Measurements from ENCODE around the gene N4BP2L2. TPM values are rescaled to one million over a fixed set of nuclear protein-coding genes. Genes with fewer than 3 reads are reported as not detected.

The N4BP2L2 gene
- polyA plus RNA-seq, 10 donors, result 65.6 to 169 (median 105) TPM

DNA sequence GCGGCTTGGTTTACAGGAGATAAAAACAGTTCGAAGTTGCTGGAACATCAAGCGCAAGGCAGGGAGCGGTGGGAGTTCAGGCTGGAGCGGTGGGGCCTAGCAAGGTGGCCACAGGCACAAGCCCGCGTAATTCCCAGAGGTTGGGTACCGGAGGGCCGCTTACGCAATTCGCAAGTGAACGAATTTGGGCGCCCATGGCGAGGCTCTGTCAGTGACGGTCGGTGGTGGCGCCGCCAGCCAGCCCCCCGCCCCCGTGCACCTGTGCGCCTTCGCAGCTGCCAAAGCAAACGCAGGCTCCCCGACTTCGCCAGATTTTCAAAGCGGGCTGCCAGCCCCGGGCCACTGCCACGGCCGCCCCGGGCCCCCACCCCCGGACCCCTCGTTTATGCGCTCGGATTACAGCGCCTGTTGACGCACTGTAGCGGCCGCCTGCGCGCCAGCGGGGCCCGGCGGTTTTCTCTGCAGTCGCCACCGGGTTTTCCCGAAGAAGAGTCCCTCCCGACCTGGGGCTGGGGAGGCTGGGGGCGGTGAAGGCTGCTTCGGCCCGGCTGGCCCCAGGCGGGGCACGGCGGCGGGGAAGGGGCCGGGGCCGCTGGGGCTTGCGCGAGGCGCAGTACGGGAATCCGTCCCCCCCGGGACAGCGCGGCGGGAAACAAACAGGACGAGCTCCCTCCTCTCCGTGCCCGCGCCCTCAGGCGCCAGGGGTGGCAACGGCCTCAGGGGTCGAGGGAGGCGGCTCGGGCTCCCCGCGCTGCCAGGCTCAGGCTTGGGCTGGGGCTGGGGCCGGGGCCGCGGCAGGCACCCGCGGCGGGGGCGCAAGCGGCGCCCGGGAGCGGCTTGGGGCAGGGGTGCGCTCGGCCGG lies 111.4 kb downstream of the N4BP2L2 start:
- peak in 2 of 3 donors; percentile 56 to 73 for DNase-seq

DNA sequence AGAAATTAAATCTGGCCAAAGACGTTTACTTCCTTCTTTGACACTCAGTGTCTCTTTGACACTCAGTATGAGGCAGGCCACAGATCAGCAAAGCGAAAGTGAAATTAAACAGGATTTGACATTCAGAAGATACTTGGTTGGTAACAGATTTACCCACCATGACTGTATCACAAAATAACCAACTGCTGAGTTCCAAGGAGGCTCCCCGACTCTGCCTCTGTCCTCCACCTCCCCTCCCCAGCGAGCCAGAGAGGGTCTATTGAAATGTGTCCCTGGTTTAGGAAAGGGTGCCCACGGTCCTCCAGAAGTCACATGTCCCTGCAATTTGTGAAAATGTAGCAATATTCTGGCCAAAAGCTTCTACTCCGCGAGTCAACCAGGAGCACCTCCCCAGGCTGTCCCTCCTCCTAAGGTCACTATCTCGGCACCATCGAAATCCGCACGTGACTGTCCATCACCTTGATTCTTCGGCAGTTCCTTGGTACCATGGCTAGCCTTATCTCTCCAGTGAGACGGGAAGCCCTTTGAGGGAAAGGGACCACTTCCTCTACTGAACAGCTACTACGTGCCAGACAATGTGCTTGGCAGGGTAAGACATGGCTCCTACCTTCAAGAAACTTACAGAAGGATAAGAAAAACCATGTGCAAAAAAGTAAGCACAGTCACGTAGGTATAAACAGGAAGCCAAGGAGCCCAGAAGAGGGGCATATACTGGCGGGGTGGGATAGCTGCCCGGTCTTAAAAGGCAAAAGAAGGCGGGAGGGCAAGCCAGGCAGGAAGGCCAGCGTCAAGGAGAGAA lies 112.2 kb downstream of the N4BP2L2 start:
- peak in 2 of 3 donors; percentile 30 to 43 for DNase-seq

DNA sequence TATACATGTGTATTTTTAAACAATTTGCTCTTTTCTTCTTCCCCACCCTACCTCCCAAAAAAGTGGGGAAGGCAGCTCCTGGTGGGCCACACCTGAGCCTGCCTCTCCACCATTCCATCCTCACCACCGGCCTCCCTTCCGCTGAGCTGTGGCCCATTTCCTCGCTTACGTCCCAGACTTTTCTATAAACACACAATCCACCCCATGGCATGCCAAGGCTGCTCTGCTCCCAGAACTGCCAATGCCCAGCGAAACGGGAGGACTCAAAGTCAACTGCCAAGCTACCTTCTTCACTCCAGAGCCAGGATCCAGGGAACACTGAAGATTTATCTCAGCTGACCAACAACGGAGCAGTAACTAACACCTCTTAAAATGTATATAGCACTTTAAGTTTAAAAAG lies 113.4 kb downstream of the N4BP2L2 start:
- DNase-seq, result no peak

DNA sequence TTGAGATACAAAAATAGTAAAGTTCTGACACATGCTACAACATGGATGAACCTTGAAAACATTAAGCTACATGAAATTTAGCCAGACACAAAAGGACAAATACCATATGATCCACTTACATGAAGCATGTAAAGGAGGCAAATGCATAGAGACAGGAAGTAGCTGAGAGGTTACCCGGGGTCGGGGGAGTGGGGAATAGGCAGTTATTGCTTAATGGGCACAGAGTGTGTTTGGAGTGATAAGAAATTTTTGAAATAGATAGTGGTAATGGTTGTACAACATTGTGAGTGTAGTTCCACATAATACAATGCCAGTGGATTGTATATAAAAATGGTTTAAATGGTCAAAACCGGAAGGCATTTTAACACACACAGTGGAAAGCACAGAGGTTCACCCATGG lies 115.0 kb downstream of the N4BP2L2 start:
- DNase-seq, result no peak

DNA sequence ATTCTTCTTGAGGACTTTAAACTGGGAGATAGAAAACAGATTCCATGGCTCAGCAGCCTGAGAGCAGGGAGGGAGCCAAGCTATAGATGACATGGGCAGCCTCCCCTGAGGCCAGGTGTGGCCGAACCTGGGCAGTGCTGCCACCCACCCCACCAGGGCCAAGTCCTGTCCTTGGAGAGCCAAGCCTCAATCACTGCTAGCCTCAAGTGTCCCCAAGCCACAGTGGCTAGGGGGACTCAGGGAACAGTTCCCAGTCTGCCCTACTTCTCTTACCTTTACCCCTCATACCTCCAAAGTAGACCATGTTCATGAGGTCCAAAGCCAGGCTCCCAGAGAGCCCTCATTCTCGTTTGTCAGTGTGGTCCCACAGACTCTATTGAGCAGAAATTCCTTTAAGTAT lies 118.7 kb downstream of the N4BP2L2 start:
- no peak for DNase-seq

DNA sequence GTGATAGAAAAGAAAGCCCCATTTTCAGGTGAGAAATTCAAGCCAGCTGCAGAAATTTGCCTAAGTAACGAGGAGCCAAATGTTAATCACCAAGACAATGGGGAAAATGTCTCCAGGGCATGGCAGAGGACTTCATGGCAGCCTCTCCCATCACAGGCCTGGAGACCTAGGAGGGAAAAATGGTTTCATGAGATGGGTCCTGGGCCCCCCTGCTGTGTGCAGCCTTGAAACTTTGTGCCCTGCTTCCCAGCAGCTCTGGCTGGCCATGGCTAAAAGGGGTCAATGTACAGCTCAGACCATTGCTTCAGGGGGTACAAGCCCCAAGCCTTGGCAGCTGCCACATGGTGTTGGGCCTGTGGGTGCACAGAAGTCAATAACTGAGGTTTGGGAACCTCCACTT lies 120.6 kb downstream of the N4BP2L2 start:
- DNase-seq, result no peak

DNA sequence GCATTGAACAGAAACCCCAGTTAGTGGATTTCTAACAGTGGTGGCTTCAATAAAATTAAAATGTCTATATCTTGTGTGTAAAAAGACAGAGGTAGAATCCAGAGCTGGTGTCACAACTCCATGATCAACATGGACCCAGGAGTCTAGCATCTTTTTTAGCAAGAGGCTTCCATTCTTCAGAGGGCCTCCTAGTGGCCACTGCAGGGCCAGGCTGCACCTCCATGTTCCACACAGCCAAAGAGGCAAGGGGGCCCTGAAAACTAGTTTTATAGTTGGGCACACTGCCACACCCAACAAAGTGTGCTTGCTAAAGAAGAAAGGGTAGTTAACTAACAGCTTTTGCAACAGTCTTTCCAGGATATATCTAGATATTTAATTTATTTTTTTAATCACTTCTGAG lies 123.6 kb downstream of the N4BP2L2 start:
- DNase-seq, result no peak

DNA sequence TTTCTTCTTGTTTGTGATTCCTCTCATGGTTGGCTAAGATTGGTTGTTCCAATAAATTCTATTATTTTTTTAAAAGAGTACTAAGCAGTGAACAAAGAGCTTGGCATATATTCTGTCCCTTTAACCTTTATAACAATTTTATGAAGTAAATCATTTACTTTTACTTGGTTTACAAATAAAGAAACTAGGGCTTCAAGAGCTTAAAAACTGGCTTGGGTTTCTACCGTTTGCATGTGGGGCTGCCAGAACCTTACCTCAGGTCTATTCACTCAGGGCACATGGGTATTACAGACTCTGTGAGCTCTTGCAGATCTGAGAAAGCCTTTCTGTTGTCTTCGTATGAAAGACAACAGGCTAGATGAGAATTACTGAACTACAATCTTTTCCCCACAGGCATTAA lies 124.0 kb downstream of the N4BP2L2 start:
- no peak for DNase-seq

DNA sequence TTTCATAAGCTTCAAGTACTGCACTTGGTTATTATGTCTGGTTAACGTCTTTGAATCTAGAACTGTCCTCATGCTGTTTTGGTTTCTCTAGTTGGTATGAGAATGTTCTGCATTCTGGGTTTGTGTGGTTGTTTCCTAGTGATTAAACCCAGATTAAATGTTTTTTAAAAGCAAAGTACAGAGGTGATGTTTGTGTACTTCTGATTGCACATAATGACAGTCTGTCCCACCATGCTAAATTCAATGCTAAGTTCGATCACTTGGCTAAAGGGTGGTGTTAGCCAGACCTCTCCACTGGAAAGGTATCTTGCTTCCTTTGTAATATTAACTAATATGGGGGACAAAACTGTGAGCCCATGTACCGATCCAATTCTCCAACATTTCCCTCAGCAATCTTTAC lies 125.3 kb downstream of the N4BP2L2 start:
- no peak for DNase-seq

DNA sequence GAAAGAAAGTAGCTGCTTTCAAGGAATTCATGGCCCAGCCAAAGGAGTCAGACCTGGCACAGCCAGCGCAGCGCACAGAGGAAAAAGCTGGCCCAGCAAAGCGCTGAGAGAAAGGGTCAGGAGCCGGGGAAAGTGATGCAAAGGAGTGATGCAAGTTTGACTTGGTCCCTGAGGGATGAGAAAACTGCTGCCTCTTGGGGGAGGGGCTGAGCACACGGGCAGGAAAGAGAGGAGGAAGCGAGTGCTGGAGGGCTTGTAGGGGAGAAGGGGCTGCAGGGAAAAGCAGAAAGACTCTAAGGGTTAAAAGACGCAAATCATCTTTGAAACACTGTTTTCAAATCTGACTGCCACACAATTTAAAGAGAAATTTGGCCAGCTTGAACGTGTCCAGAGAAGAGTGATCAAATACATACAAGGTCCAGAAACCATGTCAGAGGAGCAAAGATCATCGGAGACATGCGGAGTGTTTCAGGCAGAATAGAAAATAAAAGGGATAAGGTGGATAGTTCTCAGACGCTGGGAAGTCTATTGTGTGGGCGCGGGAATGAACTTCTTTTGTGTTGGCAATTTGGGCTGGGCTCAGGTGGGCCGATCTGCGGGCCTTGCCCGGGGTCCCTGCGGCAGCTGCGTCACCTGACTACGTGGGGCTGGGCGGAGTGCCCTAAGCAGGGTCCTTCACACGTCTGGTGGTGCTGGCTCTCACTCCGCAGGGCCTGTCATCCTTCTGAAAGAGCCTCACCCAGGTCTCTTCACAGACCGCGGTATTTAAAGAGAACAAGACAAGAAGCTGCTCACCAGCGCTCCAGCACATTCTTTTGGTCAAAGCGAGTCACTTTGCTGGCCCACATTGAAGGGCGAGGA lies 128.8 kb downstream of the N4BP2L2 start:
- peak; percentile 48 to 78 (median 51) for DNase-seq

DNA sequence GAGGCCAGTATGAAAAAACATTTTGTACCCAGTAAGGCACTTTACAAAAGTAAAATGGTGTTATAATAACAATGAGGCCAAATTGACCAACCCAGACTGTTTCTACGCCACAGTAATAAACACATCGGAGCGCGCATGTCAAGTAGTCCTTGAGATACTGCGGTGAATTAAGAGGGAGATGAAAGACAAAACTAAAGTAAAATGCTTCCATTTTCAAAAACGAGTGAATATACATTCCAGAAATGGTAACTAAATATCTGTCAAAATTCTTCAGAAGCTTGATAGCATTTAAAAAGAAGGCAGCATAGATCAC lies 129.6 kb downstream of the N4BP2L2 start:
- DNase-seq, result no peak

DNA sequence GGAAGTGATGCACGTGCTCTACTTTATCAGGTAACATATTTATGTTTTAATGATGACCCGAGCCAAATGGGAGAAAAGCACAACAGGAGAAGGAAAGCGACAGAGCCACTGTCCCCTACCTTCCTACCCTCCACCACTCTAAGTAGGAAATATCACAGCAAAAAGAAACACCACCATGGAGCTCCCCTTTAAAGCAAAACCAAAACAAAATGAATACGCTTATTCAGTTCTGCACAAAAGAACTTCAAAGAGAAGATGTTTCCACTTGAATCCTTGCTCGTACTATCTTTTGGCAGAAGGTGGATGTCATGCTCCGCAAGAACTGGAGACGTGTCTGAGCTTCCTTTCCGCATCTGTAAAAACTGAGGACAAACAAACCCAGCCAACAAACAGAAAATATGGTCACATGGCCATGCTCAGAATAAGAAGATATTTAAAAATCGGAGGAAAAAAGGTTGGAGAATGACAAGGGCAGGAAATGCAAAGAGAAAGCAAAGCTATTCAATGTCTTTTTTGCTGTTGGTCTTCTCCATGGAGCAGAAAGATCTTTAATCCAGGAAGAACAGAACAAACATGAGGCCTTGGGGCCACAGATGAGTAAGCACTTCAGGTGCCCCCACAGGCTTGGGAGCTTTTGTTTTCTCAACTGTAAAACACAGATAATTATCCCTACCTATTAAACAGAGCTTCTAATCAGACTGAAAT lies 130.1 kb downstream of the N4BP2L2 start:
- DNase-seq, result no peak

DNA sequence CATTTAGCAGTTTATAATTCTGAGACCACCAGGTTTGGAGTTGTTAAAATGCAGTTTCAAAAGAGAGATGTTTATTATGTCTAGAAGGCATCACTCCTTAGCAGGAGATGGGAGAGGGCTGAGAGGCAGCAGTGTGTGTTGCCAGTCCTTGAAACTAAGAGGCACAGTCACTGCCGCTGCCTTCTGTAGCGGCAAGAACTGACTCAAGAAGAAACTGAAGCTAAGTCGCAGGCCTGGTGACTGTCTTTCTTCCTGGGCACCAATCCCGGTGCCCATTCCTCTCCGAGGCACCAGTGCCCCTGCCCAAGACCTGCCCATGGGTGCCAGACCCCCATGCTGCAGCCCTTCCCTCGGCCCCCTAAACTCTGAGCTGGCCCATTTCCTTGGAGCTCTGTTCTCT lies 130.7 kb downstream of the N4BP2L2 start:
- DNase-seq, result no peak

DNA sequence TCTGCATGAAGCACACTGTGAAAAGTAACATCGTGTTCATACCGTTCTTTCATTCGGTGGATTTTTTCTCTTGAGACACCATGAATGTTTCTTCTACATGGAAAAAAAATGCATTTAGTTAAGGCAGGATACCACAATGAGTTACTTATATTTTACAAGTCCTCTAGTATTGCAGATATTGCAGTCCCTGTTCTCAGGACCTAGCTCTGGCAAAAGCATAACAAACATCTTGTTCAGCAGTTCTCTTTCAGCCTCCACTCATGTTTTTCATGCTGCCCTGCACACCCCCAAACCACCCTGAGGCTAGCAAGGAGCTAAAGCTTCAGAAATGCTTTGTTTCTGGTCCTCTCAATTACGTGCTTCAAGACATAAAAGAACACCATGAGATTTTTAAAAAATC lies 135.5 kb downstream of the N4BP2L2 start:
- DNase-seq, result no peak

DNA sequence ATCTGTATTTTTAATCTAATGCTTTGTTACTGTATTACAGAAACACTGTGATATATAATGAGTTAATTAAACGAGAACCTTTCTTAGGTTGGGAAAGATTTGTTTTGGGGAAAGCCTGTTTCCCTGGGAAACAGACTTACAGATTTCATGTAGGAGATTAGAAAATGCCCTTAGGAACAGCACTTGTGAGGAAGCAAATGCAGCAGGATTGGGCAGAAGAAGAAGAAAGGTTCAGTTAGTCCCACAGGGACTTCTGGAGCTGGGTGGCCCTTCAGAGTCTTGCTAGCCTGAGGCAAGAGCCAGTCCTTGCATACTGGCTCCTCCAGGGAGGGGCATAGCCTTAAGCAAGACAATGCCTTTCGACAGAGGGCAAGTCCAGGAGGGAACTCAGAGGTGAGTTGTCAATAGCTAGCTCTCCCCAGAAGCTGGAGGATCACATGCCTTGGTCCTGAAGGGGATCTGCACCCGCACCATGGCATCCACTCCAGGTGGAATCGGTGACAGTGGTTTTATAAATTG lies 147.4 kb downstream of the N4BP2L2 start:
- DNase-seq, result no peak

DNA sequence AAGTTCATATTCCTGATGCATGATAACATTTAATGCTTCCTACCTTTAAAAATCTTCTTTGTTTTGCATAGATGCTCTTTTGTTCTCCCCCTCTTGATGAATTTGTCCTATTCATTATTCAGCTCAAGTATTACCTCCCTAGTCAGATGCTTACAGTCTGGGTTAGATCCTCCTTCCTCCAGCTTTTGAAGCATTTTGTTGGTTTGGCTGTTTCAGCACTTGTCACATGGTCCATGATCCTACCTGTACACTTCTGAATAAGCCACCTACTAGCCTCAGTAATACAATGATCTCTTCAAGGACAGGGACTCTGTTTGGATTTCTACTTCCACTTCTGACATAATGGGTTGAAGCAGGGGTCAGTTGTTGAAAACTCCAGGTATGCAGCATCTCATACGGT lies 148.1 kb downstream of the N4BP2L2 start:
- DNase-seq, result no peak

DNA sequence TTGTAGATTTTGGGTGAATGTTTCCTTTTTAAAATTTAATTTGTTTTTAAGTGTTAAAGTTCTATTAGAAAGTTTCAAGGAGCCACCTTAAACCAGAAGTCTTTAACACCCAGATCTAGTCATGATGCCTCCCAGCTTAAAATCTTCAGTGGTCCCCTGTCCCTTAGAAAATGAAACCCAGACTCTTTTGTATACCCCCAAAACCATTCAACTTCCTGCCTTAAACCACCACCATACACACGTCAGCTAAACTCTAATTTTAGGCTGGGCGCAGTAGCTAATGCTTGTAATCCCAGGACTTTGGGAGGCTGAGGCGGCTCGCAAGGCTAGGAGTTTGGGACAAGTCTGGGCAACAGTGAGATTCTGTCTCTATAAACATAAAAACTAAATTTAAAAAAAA lies 148.5 kb downstream of the N4BP2L2 start:
- DNase-seq, result no peak

DNA sequence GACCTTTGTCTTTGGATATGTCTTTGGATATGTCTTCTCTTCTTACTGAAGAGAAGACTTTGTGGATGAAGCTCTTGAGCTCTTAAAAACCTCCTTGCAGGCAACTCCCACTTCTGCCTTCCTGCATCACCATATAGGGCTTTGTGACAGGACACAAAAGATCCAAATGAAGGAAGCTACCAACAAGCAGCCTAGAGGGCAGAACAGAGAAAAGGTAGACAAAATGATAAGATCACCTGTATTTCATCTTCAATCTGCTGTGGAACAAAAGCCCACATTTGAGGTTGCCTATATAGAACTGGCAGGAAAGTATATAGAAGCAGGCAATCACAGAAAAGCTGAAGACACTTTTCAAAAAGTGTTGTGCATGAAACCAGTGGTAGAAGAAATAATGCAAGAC lies 153.2 kb downstream of the N4BP2L2 start:
- no peak for DNase-seq

DNA sequence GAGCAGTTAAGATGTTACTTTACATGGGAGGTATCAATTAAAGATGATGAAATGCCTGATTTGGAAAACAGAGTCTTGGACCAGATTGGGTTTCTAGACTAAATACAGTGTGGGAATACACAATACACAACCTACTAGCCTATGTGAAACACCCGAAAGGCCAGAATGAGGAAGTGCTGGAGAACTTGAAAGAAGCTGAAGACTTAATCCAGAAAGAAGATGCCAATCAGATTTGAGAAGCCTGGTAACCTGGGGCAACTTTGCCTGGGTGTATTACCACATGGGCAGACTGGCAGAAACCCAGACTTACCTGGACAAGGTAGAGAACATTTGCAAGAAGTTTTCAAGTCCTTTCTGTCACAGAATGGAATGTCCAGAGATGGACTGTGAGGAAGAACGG lies 153.9 kb downstream of the N4BP2L2 start:
- no peak for DNase-seq

DNA sequence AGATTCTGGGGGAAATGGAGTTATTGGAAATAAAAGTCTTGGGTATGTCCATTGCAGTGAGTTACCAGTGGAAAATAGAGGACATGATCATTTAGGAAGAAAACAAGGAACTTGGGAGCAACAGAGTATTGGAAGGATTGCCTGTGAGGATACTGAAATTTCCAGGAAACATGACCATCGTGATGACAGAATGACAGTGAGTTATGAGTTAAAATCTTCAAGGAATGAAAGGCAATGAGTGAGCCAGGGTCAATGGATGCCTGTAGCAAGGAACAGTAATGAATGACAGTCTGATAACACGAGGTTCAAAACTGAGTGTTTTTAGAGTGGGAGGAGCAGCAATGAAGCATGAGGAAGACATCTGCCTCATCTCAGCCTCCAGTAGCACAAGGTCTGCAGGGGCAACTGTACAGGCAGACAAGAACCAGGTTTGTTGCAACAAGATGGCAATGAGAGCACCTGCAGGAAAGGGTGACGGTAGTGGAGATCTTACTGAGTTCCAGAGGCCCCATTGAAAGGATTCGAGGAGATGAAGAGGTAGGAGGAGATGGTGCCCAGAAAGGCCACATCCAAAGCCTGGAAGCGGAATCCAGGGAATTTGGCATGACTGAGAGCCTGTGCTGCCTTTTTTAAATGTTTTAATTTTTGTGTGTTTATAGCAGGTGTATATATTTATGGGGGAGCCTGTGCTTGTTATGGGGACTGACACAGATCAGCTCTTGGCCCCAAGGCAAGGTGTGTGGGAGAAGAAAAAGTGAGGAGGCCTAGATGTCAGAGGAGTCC lies 154.6 kb downstream of the N4BP2L2 start:
- no peak for DNase-seq
